BE2C (cell line): Measurements from ENCODE around the gene NHLRC2.
"Not testable (repeated sequence)": the region's sequence is repeated elsewhere in the genome, so short reads cannot be mapped to it uniquely, and the experiment has no call there.

Source experiments
- DNase-seq: peaks from one replicate; pipeline ENCODE4 v3.0.0-alpha.2; 2020
- H3K27me3 ChIP-seq: fragments of 250-450 bp; sonication (Bioruptor Pico); 2 replicates; pipeline ENCODE4 v1.5.1; 2020; ENCODE audit warnings: mild to moderate bottlenecking
- H3K36me3 ChIP-seq: fragments of 250-450 bp; sonication (Bioruptor Pico); 2 replicates; pipeline ENCODE4 v1.5.1; 2020; ENCODE audit warnings: mild to moderate bottlenecking
- H3K4me1 ChIP-seq: fragments of 250-450 bp; sonication (Bioruptor Pico); 2 replicates; pipeline ENCODE4 v1.5.1; 2020
- H3K4me3 ChIP-seq: 2 replicates; pipeline ENCODE4 v1.5.1; 2011; ENCODE audit warnings: low read depth, low read length
- H3K9me3 ChIP-seq: fragments of 250-450 bp; sonication (Bioruptor Pico); 2 replicates; pipeline ENCODE4 v1.5.1; 2020
- CTCF ChIP-seq: IDR thresholded peaks from 2 replicates; pipeline ENCODE4 v1.5.1; 2012; ENCODE audit warnings: mild to moderate bottlenecking, low read depth, low read length

NHLRC2 gene

GRCh38 chr10:113933894-113934532, 79.6 kb downstream of the NHLRC2 start:
- Histone ChIP-seq H3K9me3 (no peaks in the 10 kb centered on the region), H3K4me3 (no peak overlapping the region), H3K36me3 (no peaks in the 10 kb centered on the region), H3K4me1 (peaks cover 4% of the 10 kb centered on the region), H3K27me3 (0 out of 2 replicates have a peak, but pooled peaks cover 3% of the 10 kb centered on the region)
- no peak for DNase-seq
- TF ChIP-seq CTCF = no peak

GRCh38 chr10:113937258-113937657, 82.8 kb downstream of the NHLRC2 start:
- Histone ChIP-seq H3K4me3 (no peak overlapping the region), H3K36me3 (no peaks in the 10 kb centered on the region)
- TF ChIP-seq CTCF = no peak

GRCh38 chr10:113937756-113938155, 83.3 kb downstream of the NHLRC2 start:
- Histone ChIP-seq H3K9me3 (no peaks in the 10 kb centered on the region), H3K4me1 (no peaks in the 10 kb centered on the region; the same call in 1 of the 2 replicates), H3K4me3 (no peak overlapping the region), H3K36me3 (no peaks in the 10 kb centered on the region), H3K27me3 (peaks cover 6% of the 10 kb centered on the region; the same call in 1 of the 2 replicates)
- TF ChIP-seq CTCF = no peak
- DNase-seq = no peak

More at GRCh38 chr10:113937258-113937657, 82.8 kb downstream of the NHLRC2 start:
- no peak for DNase-seq
- Histone ChIP-seq H3K4me1 (no peaks in the 10 kb centered on the region; the same call in 1 of the 2 replicates), H3K9me3 (no peaks in the 10 kb centered on the region), H3K27me3 (peaks cover 6% of the 10 kb centered on the region; the same call in 1 of the 2 replicates)

GRCh38 chr10:113939212-113939860, 84.9 kb downstream of the NHLRC2 start:
- no peak for DNase-seq
- no peak; the same call in 1 of the 2 replicates for TF ChIP-seq CTCF
- no peaks in the 10 kb centered on the region for H3K9me3 ChIP-seq
- peaks cover 6% of the 10 kb centered on the region; the same call in 1 of the 2 replicates for H3K27me3 ChIP-seq
- no peak overlapping the region for H3K4me3 ChIP-seq
- no peaks in the 10 kb centered on the region for H3K4me1 ChIP-seq
- no peaks in the 10 kb centered on the region for H3K36me3 ChIP-seq

GRCh38 chr10:113941140-113941539, 86.7 kb downstream of the NHLRC2 start:
- no peaks in the 10 kb centered on the region for H3K4me1 ChIP-seq
- peaks cover 6% of the 10 kb centered on the region; the same call in 1 of the 2 replicates for H3K27me3 ChIP-seq
- DNase-seq = no peak
- TF ChIP-seq CTCF = no peak
- no peaks in the 10 kb centered on the region for H3K9me3 ChIP-seq
- no peak overlapping the region for H3K4me3 ChIP-seq
- H3K36me3 ChIP-seq = no peaks in the 10 kb centered on the region

- not testable (repeated sequence) for H3K4me1 ChIP-seq, H3K4me3 ChIP-seq, DNase-seq, H3K36me3 ChIP-seq, H3K9me3 ChIP-seq, H3K27me3 ChIP-seq
Observed at GRCh38 chr10:113943196-113943595, 88.7 kb downstream of the NHLRC2 start.
